Epithelial cell of esophagus (primary cell): Measurements from ENCODE around the gene RNASEH1.

Experiments
- DNase-seq: peaks from one replicate; pipeline ENCODE4 v3.0.0; 2010; ENCODE audit warnings: low read depth
- H3K4me3 ChIP-seq: 2 replicates; pipeline ENCODE4 v1.5.1; 2011; ENCODE audit warnings: mild to moderate bottlenecking, low read length, control low read depth
- CTCF ChIP-seq: IDR thresholded peaks from 2 replicates; pipeline ENCODE4 v1.5.1; 2011; ENCODE audit warnings: low read depth, mild to moderate bottlenecking, low read length, control low read depth, inconsistent platforms; ENCODE audit not compliant: insufficient read depth; ENCODE audit errors: missing control alignments

The RNASEH1 gene

GRCh38 chr2:3588084-3588483 lies 30.0 kb upstream of the RNASEH1 start:
- TF ChIP-seq CTCF = no peak
- no peak overlapping the region for H3K4me3 ChIP-seq
- no peak for DNase-seq

GRCh38 chr2:3587432-3587831 lies 29.3 kb upstream of the RNASEH1 start:
- no peak for DNase-seq
- TF ChIP-seq CTCF = no peak
- no peak overlapping the region for H3K4me3 ChIP-seq

- no peak for TF ChIP-seq CTCF
- H3K4me3 ChIP-seq = no peak overlapping the region
- DNase-seq = no peak
These were observed 28.9 kb upstream of the RNASEH1 start for GRCh38 chr2:3587021-3587420.

- no peak overlapping the region for H3K4me3 ChIP-seq
- TF ChIP-seq CTCF = no peak
- DNase-seq = no peak
These were observed 28.1 kb upstream of the RNASEH1 start for GRCh38 chr2:3586220-3586619.

GRCh38 chr2:3585261-3586109 lies 27.4 kb upstream of the RNASEH1 start:
- H3K4me3 ChIP-seq = no peak overlapping the region
- TF ChIP-seq CTCF = no peak
- no peak for DNase-seq

GRCh38 chr2:3584608-3585260 lies 26.6 kb upstream of the RNASEH1 start:
- no peak for DNase-seq
- TF ChIP-seq CTCF = no peak
- no peak overlapping the region for H3K4me3 ChIP-seq
